Fibroblast of mammary gland (primary cell): ENCODE measurements around the gene RXFP1.
A peak's percentile ranks its signal among the peaks of the same experiment; 100 is the strongest.

Experiments
- DNase-seq: peaks from one replicate; pipeline ENCODE4 v3.0.0-alpha.2; 2010; ENCODE audit warnings: low read depth
- H3K4me3 ChIP-seq: 2 replicates; pipeline ENCODE4 v1.5.1; 2011; ENCODE audit warnings: low read depth, mild to moderate bottlenecking, low read length, moderate library complexity; ENCODE audit not compliant: control insufficient read depth
- TF ChIP-seq, protein P1 (sequence below): conservative IDR thresholded peaks from 2 replicates; pipeline ENCODE4 v1.5.1; 2011; ENCODE audit warnings: low read depth, low read length, inconsistent platforms; ENCODE audit not compliant: control insufficient read depth, insufficient read depth

The RXFP1 gene

DNA sequence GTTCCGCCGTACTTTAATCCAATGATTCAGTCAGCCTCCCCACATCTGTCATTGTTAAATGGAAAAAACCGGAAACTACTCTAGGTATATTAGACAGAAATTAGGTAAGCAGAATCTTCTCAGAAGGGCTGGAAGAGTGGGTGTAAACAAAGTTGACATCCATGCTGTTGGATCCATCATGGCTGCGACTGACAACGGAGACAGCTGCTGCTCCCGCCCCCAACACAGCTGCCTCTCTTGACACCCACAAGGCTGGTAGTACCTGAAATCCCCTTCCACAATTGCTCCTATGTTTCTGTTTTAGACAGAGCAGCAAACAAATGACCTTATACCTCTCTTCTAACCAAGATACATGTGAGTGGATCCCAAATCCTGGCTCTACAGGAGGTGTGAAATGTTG is 66.6 kb downstream of the RXFP1 start:
- no peak overlapping the region for H3K4me3 ChIP-seq
- TF ChIP-seq, protein P1, sequence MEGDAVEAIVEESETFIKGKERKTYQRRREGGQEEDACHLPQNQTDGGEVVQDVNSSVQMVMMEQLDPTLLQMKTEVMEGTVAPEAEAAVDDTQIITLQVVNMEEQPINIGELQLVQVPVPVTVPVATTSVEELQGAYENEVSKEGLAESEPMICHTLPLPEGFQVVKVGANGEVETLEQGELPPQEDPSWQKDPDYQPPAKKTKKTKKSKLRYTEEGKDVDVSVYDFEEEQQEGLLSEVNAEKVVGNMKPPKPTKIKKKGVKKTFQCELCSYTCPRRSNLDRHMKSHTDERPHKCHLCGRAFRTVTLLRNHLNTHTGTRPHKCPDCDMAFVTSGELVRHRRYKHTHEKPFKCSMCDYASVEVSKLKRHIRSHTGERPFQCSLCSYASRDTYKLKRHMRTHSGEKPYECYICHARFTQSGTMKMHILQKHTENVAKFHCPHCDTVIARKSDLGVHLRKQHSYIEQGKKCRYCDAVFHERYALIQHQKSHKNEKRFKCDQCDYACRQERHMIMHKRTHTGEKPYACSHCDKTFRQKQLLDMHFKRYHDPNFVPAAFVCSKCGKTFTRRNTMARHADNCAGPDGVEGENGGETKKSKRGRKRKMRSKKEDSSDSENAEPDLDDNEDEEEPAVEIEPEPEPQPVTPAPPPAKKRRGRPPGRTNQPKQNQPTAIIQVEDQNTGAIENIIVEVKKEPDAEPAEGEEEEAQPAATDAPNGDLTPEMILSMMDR = no peak
- no peak for DNase-seq

DNA sequence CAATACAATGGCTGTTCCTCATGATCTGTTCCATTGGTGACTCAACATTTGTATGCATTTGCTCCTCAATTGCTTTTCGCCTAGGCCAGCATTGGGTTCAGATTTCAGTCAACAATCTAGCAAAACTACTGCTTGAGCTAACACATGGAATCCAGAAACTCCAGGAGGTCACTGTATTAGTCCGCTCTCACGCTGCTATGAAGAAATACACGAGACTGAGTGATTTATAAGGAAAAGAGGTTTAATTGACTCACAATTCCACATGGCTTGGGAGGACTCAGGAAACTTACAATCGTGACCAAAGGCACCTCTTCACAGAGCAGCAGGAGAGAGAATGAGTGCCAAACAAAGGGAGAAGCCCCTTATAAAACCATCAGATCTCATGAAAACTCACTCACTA is 67.1 kb downstream of the RXFP1 start:
- no peak overlapping the region for H3K4me3 ChIP-seq
- no peak for DNase-seq
- TF ChIP-seq, protein P1 = no peak

DNA sequence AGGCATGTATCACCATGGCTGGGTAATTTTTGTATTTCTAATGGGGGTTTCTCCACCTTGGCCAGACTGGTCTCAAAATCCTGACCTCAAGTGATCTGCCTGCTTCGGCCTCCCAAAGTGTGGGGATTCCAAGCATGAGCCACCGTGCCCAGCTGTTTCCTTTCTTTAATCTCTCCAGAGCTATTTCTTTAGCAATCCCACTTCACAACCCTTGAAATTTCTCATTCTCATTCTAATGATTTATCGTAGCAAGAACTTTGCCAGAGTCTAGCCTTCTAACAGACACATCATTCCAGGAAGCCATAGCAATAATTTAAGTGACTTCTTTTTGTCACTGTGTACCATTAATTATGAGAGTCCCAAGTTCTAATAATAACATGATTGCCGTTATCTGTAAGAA is 68.6 kb downstream of the RXFP1 start:
- H3K4me3 ChIP-seq = no peak overlapping the region
- DNase-seq = no peak
- TF ChIP-seq, protein P1 = no peak

DNA sequence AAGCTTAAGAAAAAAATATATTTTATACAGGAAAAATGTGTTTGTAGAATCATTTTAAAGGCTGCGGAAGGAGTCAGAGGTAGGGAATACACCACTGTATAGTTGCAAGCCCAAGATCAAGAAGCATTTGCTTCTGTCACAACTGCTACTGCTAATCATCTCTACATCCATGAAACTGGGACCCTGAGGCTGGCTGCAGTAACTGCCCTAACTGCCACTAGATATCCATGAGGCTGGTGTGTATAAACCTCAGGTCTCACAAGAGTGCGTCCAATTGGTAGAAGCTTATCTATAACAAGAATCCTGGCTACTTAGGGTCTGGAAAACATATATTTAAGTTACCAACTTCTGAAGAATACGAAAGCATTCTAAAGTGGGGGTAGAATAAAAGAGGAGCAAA is 69.1 kb downstream of the RXFP1 start:
- TF ChIP-seq, protein P1 = no peak
- no peak overlapping the region for H3K4me3 ChIP-seq

DNA sequence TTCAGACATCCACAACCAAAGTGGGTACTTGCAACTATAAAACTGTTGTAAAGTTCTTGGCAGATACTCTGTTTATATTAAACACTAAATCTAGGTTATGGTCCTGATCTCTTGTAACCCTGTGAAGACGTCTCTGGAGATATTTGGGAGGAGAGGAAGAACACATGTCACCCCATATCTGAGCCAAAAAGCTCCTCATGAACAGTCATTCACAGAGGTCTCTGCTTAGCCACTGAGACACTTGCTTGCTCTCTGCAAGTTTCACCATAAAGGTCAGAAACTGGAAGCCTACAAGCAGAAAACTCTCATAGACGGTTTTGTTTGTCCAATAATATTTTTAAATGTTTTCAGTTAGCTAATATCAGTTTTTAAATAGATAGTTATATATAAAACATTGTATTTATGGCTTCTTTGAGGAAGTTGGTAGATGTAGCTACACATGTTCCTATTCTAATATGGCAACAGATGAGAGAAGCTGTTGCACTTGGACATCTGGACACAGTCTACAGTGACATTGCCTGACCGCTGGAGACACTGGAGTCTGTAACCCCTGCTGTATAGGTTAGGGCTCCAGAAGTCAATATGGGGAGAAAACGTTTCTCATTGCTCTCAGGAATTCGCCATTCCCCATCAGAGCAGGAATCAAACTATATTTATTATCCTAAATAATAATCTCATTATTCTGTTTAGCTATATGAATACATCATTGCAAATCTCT is 76.4 kb downstream of the RXFP1 start:
- no peak for DNase-seq
- H3K4me3 ChIP-seq = no peak overlapping the region
- TF ChIP-seq, protein P1 = no peak

More for the DNA sequence above, 69.1 kb downstream of the RXFP1 start:
- no peak for DNase-seq

DNA sequence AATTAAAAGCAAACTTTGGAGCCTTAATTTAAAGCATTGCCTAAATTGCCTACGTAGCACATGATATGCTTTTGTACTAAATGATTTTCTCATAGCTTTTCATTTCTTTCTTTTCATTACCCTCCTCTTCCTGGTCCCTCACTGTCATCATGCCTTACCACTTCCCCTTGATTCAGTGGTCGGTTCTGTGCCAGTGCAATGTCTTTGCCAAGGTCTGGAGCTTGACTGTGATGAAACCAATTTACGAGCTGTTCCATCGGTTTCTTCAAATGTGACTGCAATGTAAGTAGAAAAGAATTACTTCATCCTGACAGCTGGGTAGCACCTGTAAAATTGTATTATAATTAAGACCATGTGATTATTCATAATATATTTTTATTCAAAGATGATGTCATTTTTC is 77.5 kb downstream of the RXFP1 start:
- DNase-seq = peak; percentile 69
- H3K4me3 ChIP-seq = no peak overlapping the region
- TF ChIP-seq, protein P1 = no peak
